ENCODE results near the gene HBG1.
A peak's percentile ranks its signal among the peaks of the same experiment; 100 is the strongest.

HBG1 gene

GRCh38 chr11:5227681-5228080 is 22.0 kb downstream of the HBG1 start:
- no peak for DNase-seq (ENCODE audit: low spot score)

GRCh38 chr11:5226732-5227310 is 22.8 kb downstream of the HBG1 start, which contains the start of gene HBB:
HBB (minus strand) TSS chr11:5227071; CDS start chr11:5227021, 50 bp downstream.
- no peak for DNase-seq (ENCODE audit: low spot score)

- DNase-seq (ENCODE audit: low spot score) = no peak
Measured at GRCh38 chr11:5225480-5225871, 24.2 kb downstream of the HBG1 start.

- DNase-seq (ENCODE audit: low spot score) = no peak
Measured at GRCh38 chr11:5224538-5225479, 24.8 kb downstream of the HBG1 start.

- DNase-seq (ENCODE audit: low spot score) = no peak
Measured at GRCh38 chr11:5223686-5224085, 26.0 kb downstream of the HBG1 start.

- DNase-seq (ENCODE audit: low spot score) = no peak
Measured at GRCh38 chr11:5223146-5223545, 26.5 kb downstream of the HBG1 start.

GRCh38 chr11:5210376-5210885 is 39.2 kb downstream of the HBG1 start:
- DNase-seq (ENCODE audit: low spot score) = no peak

GRCh38 chr11:5204787-5205186 is 44.9 kb downstream of the HBG1 start:
- DNase-seq (ENCODE audit: low spot score) = peak; percentile 24

GRCh38 chr11:5203366-5203765 is 46.3 kb downstream of the HBG1 start:
- no peak for DNase-seq (ENCODE audit: low spot score)

- no peak for DNase-seq (ENCODE audit: low spot score)
Measured at GRCh38 chr11:5200582-5200981, 49.1 kb downstream of the HBG1 start, which contains the start of gene OR51V1. OR51V1 (minus strand) TSS chr11:5200682; CDS start chr11:5200682, 0 bp downstream.

GRCh38 chr11:5198285-5198684 is 51.4 kb downstream of the HBG1 start:
- no peak for DNase-seq (ENCODE audit: low spot score)
